ENCODE measurements around the gene P2RX2. TPM values are rescaled to one million over a fixed set of nuclear protein-coding genes. Genes with fewer than 3 reads are reported as not detected.

Gene P2RX2
- total and polyA plus RNA-seq, 4 donors, result not detected

- 96% methylated on average over 13 of the region's 13 CpGs for WGBS
- Histone ChIP-seq H3K27ac (ENCODE audit: low read depth in 1 of 2, low read length in 2 of 2) (no peak overlapping the region), H3K4me3 (ENCODE audit: low read depth in 1 of 3, low read length in 3 of 3) (no peak overlapping the region), H3K4me1 (ENCODE audit: control insufficient read depth in 4 of 4, insufficient read depth in 4 of 4, low read length in 3 of 4) (no peaks in the 10 kb centered on the region), H3K9ac (ENCODE audit: low read depth in 1 of 2, low read length in 2 of 2) (no peak overlapping the region), H3K36me3 (ENCODE audit: control insufficient read depth in 4 of 4, insufficient read depth in 3 of 4, low read depth in 1 of 4, low read length in 3 of 4) (peaks cover 14 to 88% (median 52%) of the 10 kb centered on the region in 4 donors), H3K9me3 (ENCODE audit: control insufficient read depth in 4 of 4, low read length in 3 of 4) (no peaks in the 10 kb centered on the region), H3K27me3 (ENCODE audit: control insufficient read depth in 4 of 4, insufficient read depth in 4 of 4, low read length in 3 of 4) (no peaks in the 10 kb centered on the region)
- no peak for TF ChIP-seq EGR1 (IDR thresholded peaks at IDR 0.05; ENCODE audit: low read depth in 2 of 2)
- TF ChIP-seq GABPA (IDR thresholded peaks at IDR 0.05 in 1 of 2, conservative IDR thresholded peaks at IDR 0.05 in 1 of 2), result no peak
- no peak for TF ChIP-seq HNF4G (IDR thresholded peaks at IDR 0.05)
- no peak for TF ChIP-seq ZBTB33 (IDR thresholded peaks at IDR 0.05)
- TF ChIP-seq RAD21 (IDR thresholded peaks at IDR 0.05), result no peak
- no peak for TF ChIP-seq FOXA1 (IDR thresholded peaks at IDR 0.05)
- no peak for TF ChIP-seq JUND (IDR thresholded peaks at IDR 0.05)
- TF ChIP-seq ATF3 (IDR thresholded peaks at IDR 0.05), result no peak
- no peak for TF ChIP-seq RXRA (IDR thresholded peaks at IDR 0.05)
- TF ChIP-seq YY1 (IDR thresholded peaks at IDR 0.05), result no peak
- no peak for DNase-seq (ENCODE audit: low spot score)
These were observed 46.5 kb downstream of the P2RX2 start for GRCh38 chr12:132665149-132665491.

- no peak overlapping the region for H3K9ac ChIP-seq (ENCODE audit: low read depth in 1 of 2, low read length in 2 of 2)
- H3K27ac ChIP-seq (ENCODE audit: low read depth in 1 of 2, low read length in 2 of 2), result no peak overlapping the region
- H3K4me3 ChIP-seq (ENCODE audit: low read depth in 1 of 3, low read length in 3 of 3), result no peak overlapping the region
- H3K4me1 ChIP-seq (ENCODE audit: control insufficient read depth in 4 of 4, insufficient read depth in 4 of 4, low read length in 3 of 4), result no peaks in the 10 kb centered on the region
- no peak for DNase-seq (ENCODE audit: low spot score)
- 93% methylated on average over 6 of the region's 6 CpGs for WGBS
- no peaks in the 10 kb centered on the region for H3K9me3 ChIP-seq (ENCODE audit: control insufficient read depth in 4 of 4, low read length in 3 of 4)
- TF ChIP-seq HNF4A (conservative IDR thresholded peaks at IDR 0.05) (no peak), SP1 (IDR thresholded peaks at IDR 0.05) (no peak), HNF4G (IDR thresholded peaks at IDR 0.05) (no peak), ATF3 (IDR thresholded peaks at IDR 0.05) (no peak), GABPA (IDR thresholded peaks at IDR 0.05 in 1 of 2, conservative IDR thresholded peaks at IDR 0.05 in 1 of 2) (no peak), EGR1 (IDR thresholded peaks at IDR 0.05; ENCODE audit: low read depth in 2 of 2) (no peak), RXRA (IDR thresholded peaks at IDR 0.05) (no peak), TAF1 (conservative IDR thresholded peaks at IDR 0.05) (no peak), NR2F2 (IDR thresholded peaks at IDR 0.05) (no peak), RAD21 (IDR thresholded peaks at IDR 0.05) (no peak), FOXA2 (IDR thresholded peaks at IDR 0.05) (no peak), MAX (IDR thresholded peaks at IDR 0.05) (no peak), JUND (IDR thresholded peaks at IDR 0.05) (no peak), ZBTB33 (IDR thresholded peaks at IDR 0.05) (no peak)
- H3K36me3 ChIP-seq (ENCODE audit: control insufficient read depth in 4 of 4, insufficient read depth in 3 of 4, low read depth in 1 of 4, low read length in 3 of 4), result peaks cover 14 to 81% (median 45%) of the 10 kb centered on the region in 4 donors
- no peaks in the 10 kb centered on the region for H3K27me3 ChIP-seq (ENCODE audit: control insufficient read depth in 4 of 4, insufficient read depth in 4 of 4, low read length in 3 of 4)
These were observed 47.2 kb downstream of the P2RX2 start for GRCh38 chr12:132665794-132666193.

Measured in liver (tissue), 9 donors.